Uterus (tissue), 4 donors: Measurements from ENCODE around the gene UNC93A. TPM values are rescaled to one million over a fixed set of nuclear protein-coding genes. Genes with fewer than 3 reads are reported as not detected.
"Not testable (repeated sequence)": the region's sequence is repeated elsewhere in the genome, so short reads cannot be mapped to it uniquely, and the experiment has no call there.

Experiments used
- DNase-seq, 2 donors: peaks; one replicate each; pipeline ENCODE4 v3.0.0-alpha.2; 2019 to 2020
- H3K27ac ChIP-seq, 2 donors: fragments of 200-600 bp; sonication (generic); 1 replicate in 1 of 2; 2 replicates in 1 of 2; pipeline ENCODE4 v1.5.1; 2016 to 2018
- H3K27me3 ChIP-seq, 2 donors: fragments of 200-600 bp; sonication (generic); one replicate each; pipeline ENCODE4 v1.5.1; 2018 to 2019; ENCODE audit warnings: control low read depth in 1 of 2
- H3K36me3 ChIP-seq, 2 donors: fragments of 200-600 bp; sonication (generic); one replicate each; pipeline ENCODE4 v1.5.1; 2019; ENCODE audit warnings: control low read depth in 1 of 2
- H3K4me1 ChIP-seq, 2 donors: fragments of 200-600 bp; sonication (generic); one replicate each; pipeline ENCODE4 v1.5.1; 2018 to 2019; ENCODE audit warnings: control low read depth in 1 of 2
- H3K4me3 ChIP-seq, 2 donors: fragments of 200-600 bp; sonication (generic); 1 replicate in 1 of 2; 2 replicates in 1 of 2; pipeline ENCODE4 v1.5.1; 2018 to 2019; ENCODE audit warnings: mild to moderate bottlenecking in 1 of 2
- H3K9me3 ChIP-seq, 2 donors: fragments of 200-600 bp; sonication (generic); one replicate each; pipeline ENCODE4 v1.5.1; 2019; ENCODE audit warnings: control low read depth in 1 of 2
- POLR2A ChIP-seq, 2 donors: fragments of 450-650 bp; IDR thresholded peaks; one replicate each; pipeline ENCODE4 v1.6.1; 2016; ENCODE audit warnings: antibody characterized with exemption in 2 of 2, mild to moderate bottlenecking in 1 of 2, moderate library complexity in 1 of 2
- intact Hi-C: fragments of 100-400 bp; cut with DNase I; formaldehyde crosslinking; loops from one replicate; pipeline ENCODE4 v1.15.1; 2023; ENCODE audit warnings: low total_unique reads
- total RNA-seq, 4 donors: library from RNA; depleted of rRNA in 3 of 4; stranded (reverse); fragments of >200 nt in 3 of 4; gene quantifications; one replicate each; pipeline versions ENCODE4 v1.1.0 to v1.2.4, GENCODE V29; 2014 to 2023
- TF ChIP-seq, protein P1 (sequence below), 4 experiments: fragments of 200-600 bp in 2 of 4; fragments of 450-650 bp in 2 of 4; sonication (generic) in 2 of 4; IDR thresholded peaks; one replicate each; pipeline ENCODE4 v1.5.1; 2016 to 2019; ENCODE audit warnings: antibody characterized with exemption in 4 of 4, mild to moderate bottlenecking in 2 of 4, moderate library complexity in 1 of 4
- donor health status: DM: yes; HTN: yes; CAD: no.

UNC93A gene
- total RNA-seq, 4 donors from 2014 or later: 0.97 TPM; not detected in 3

DNA sequence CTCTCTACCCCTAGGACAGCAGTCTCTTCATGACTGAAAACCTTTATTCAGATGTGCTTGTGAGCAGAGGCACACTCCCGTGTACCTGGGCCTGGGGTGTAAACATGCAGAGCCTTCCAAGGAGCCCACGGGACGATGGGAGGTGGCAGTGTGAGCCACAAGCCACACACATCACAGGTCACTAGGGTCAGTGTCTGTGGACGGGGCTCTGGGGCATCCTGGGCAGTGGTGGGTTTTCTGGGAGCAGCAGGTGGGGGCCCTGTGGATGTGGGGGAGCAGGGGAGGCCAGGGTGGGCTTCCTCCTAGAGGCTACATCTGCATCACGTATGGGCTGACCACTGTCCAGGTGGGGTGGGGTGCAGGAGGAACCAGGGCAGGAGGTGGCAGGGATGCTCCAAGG is 17.1 kb downstream of the UNC93A start:
- H3K9me3 ChIP-seq: no peaks in the 10 kb centered on the region
- no peak for TF ChIP-seq POLR2A (IDR thresholded peaks at IDR 0.05)
- TF ChIP-seq, protein P1, sequence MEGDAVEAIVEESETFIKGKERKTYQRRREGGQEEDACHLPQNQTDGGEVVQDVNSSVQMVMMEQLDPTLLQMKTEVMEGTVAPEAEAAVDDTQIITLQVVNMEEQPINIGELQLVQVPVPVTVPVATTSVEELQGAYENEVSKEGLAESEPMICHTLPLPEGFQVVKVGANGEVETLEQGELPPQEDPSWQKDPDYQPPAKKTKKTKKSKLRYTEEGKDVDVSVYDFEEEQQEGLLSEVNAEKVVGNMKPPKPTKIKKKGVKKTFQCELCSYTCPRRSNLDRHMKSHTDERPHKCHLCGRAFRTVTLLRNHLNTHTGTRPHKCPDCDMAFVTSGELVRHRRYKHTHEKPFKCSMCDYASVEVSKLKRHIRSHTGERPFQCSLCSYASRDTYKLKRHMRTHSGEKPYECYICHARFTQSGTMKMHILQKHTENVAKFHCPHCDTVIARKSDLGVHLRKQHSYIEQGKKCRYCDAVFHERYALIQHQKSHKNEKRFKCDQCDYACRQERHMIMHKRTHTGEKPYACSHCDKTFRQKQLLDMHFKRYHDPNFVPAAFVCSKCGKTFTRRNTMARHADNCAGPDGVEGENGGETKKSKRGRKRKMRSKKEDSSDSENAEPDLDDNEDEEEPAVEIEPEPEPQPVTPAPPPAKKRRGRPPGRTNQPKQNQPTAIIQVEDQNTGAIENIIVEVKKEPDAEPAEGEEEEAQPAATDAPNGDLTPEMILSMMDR (IDR thresholded peaks at IDR 0.05): no peak
- H3K36me3 ChIP-seq: no peaks in the 10 kb centered on the region
- no peak for DNase-seq
- intact Hi-C loops: no loop called here
- H3K4me1 ChIP-seq: no peaks in the 10 kb centered on the region
- H3K27ac ChIP-seq: no peak overlapping the region
- no peaks in the 10 kb centered on the region for H3K27me3 ChIP-seq
- no peak overlapping the region for H3K4me3 ChIP-seq

GRCh38 chr6:167309355-167310192 is 18.5 kb downstream of the UNC93A start:
- H3K4me1 ChIP-seq, DNase-seq, H3K4me3 ChIP-seq, intact Hi-C loops, H3K27me3 ChIP-seq, H3K9me3 ChIP-seq, H3K36me3 ChIP-seq, H3K27ac ChIP-seq: not testable (repeated sequence)

DNA sequence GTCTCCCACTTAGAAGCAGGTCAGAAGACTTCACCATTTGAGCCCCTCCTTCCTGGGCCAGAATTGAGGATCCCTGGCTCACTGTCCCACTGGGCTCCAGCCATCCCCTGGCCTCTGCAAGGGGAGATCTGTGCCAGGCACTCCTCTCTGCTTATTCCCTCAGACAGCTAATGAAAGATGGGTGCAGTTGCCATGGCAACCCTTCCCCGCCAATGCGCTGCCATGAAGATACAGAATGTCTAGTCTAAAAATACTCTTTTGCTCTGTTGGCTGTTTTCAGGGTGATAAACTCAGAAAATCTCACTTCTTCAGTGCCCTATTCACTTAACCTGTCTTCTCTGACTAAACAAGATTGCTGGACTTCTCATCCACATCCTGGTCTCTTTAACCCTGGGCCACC is 20.2 kb downstream of the UNC93A start:
- H3K27me3 ChIP-seq: no peaks in the 10 kb centered on the region
- H3K36me3 ChIP-seq: no peaks in the 10 kb centered on the region
- no peak overlapping the region for H3K27ac ChIP-seq
- no peaks in the 10 kb centered on the region for H3K9me3 ChIP-seq
- H3K4me3 ChIP-seq: no peak overlapping the region
- DNase-seq: peak; percentile 57 to 64
- no peaks in the 10 kb centered on the region for H3K4me1 ChIP-seq
- intact Hi-C loops: no loop called here
- TF ChIP-seq POLR2A (IDR thresholded peaks at IDR 0.05): no peak
- TF ChIP-seq, protein P1 (IDR thresholded peaks at IDR 0.05): no peak

DNA sequence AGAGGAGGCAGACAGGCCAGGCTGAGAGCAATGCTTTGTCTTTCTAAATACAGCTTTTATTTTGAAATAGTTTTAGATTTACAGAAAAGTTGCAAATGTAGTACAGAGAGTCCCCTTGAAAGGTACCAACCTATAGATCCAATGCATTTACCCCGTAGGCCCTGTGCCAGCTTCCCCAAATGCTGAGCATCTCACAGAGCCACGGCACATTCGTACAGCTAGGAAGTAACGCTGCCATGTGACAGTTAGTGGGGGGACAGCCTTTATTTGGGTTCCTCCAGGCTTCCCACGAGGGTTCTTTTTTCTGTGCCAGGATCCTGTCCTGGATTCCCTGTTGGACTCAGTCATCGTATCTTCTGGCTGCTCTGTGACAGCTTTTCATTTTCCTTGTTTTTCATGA is 20.6 kb downstream of the UNC93A start:
- H3K4me1 ChIP-seq, H3K27ac ChIP-seq, H3K36me3 ChIP-seq, intact Hi-C loops, H3K9me3 ChIP-seq, H3K4me3 ChIP-seq, DNase-seq, H3K27me3 ChIP-seq: not testable (repeated sequence)

DNA sequence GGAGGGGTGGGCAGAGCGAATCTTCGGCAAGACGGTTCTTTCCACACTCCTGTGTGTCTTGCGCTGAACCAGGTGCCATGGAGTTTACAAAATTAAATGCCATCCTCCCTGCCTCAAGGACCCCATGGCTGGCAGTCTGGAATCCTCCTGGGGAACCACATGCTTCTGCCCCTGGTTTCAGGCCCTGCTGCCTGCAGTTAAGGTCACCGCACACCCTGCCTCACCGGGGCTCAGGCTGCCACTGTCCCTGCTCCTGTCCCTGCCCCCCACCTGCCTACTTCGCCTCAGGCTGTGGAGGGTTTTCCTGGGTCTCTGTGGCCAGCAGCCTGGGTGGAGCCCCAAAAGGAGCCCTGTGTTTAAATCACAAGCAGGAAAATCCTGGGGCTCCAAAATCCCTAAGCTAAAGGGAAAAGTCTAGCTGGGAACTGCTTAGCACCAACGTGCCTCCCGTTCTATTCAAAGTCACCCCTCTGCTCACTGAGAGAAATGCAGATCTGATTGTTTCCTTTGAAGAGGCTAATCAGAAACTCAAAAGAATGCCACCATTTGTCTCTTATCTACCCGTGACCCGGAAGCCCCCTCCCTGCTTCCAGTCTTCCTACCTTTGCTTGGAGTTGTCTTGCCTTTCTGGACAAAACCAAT is 23.2 kb downstream of the UNC93A start:
- no peaks in the 10 kb centered on the region for H3K4me1 ChIP-seq
- no peaks in the 10 kb centered on the region for H3K36me3 ChIP-seq
- H3K4me3 ChIP-seq: no peak overlapping the region
- TF ChIP-seq, protein P1 (IDR thresholded peaks at IDR 0.05): no peak
- TF ChIP-seq POLR2A (IDR thresholded peaks at IDR 0.05): no peak
- H3K27me3 ChIP-seq: no peaks in the 10 kb centered on the region
- intact Hi-C loops: no loop called here
- no peak overlapping the region for H3K27ac ChIP-seq
- no peaks in the 10 kb centered on the region for H3K9me3 ChIP-seq
- no peak for DNase-seq

- TF ChIP-seq, protein P1 (IDR thresholded peaks at IDR 0.05): no peak
- TF ChIP-seq POLR2A (IDR thresholded peaks at IDR 0.05): no peak
- Histone ChIP-seq H3K4me1 (no peaks in the 10 kb centered on the region), H3K9me3 (no peaks in the 10 kb centered on the region), H3K27me3 (no peaks in the 10 kb centered on the region), H3K36me3 (no peaks in the 10 kb centered on the region), H3K4me3 (no peak overlapping the region), H3K27ac (no peak overlapping the region)
- no peak for DNase-seq
- intact Hi-C loops: no loop called here
Measured at GRCh38 chr6:167317172-167317571, 26.1 kb downstream of the UNC93A start.

DNA sequence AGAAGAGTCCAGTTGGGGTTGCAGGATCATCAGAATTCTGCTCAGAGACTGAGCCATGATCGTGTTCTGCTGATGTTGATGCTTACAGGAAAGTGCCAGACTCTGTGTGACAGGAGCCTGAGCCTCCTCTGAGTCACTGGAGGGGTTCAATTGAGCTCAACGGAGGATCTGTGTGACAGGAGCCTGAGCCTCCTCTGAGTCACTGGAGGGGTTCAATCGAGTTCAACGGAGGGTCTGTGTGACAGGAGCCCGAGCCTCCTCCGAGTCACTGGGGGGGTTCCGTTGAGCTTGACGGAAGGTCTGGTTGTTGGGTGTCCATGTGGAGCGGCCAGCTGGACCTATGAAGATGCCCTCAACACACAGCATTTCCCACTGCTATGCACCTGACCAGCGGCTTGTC is 27.2 kb downstream of the UNC93A start:
- H3K27me3 ChIP-seq, H3K4me3 ChIP-seq, DNase-seq, intact Hi-C loops, H3K36me3 ChIP-seq, H3K27ac ChIP-seq, H3K4me1 ChIP-seq, H3K9me3 ChIP-seq: not testable (repeated sequence)

- H3K4me1 ChIP-seq, H3K36me3 ChIP-seq, H3K27ac ChIP-seq, H3K27me3 ChIP-seq, intact Hi-C loops, H3K9me3 ChIP-seq, H3K4me3 ChIP-seq, DNase-seq: not testable (repeated sequence)
Measured at GRCh38 chr6:167318856-167319255, 27.7 kb downstream of the UNC93A start.
